ENCODE data around the gene CEP126.

Gene CEP126

GRCh38 chr11:101914738-101915426, at the start of gene CEP126:
Gene CEP126, plus strand, starts transcription at chr11:101915010. Its CDS starts 275 bp downstream, at chr11:101915285.
- H3K4me3 Mint-ChIP-seq, result peak within 1 kb of the TSS; percentile 98 to 99
- H3K27ac Mint-ChIP-seq, result peak within 1 kb of the TSS; percentile 97
- DNase-seq, result peak; percentile 94
- ATAC-seq (replicated peaks), result peak; percentile 95 to 97
- no peaks in the 10 kb centered on the region for H3K9me3 Mint-ChIP-seq
- H3K27me3 Mint-ChIP-seq, result peaks cover 13% of the 10 kb centered on the region in 2 donors
- peaks cover 18 to 19% of the 10 kb centered on the region in 2 donors for H3K4me1 Mint-ChIP-seq
- H3K36me3 Mint-ChIP-seq, result no peaks in the 10 kb centered on the region

GRCh38 chr11:101866619-101867491, 48.0 kb upstream of the CEP126 start:
- Mint-ChIP-seq H3K27ac (no peak overlapping the region), H3K4me1 (no peaks in the 10 kb centered on the region), H3K36me3 (no peaks in the 10 kb centered on the region), H3K9me3 (peaks cover 4 to 8% of the 10 kb centered on the region in 2 donors), H3K27me3 (peaks cover 13 to 18% of the 10 kb centered on the region in 2 donors), H3K4me3 (no peak overlapping the region)
- no peak for ATAC-seq (replicated peaks)
- no peak for DNase-seq

GRCh38 chr11:101867951-101868350, 46.9 kb upstream of the CEP126 start:
- Mint-ChIP-seq H3K27ac (no peak overlapping the region), H3K27me3 (peaks cover 4 to 18% of the 10 kb centered on the region in 2 donors), H3K4me3 (no peak overlapping the region), H3K9me3 (peaks cover 4 to 8% of the 10 kb centered on the region in 2 donors), H3K4me1 (no peaks in the 10 kb centered on the region), H3K36me3 (no peaks in the 10 kb centered on the region)
- DNase-seq (no peak), ATAC-seq (replicated peaks) (no peak)

GRCh38 chr11:101870510-101870909, 44.3 kb upstream of the CEP126 start:
- no peak for ATAC-seq (replicated peaks)
- peaks cover 9 to 13% of the 10 kb centered on the region in 2 donors for H3K27me3 Mint-ChIP-seq
- peaks cover 0 to under 1% of the 10 kb centered on the region in 2 donors for H3K9me3 Mint-ChIP-seq
- no peak for DNase-seq
- no peaks in the 10 kb centered on the region for H3K4me1 Mint-ChIP-seq
- H3K36me3 Mint-ChIP-seq, result no peaks in the 10 kb centered on the region
- H3K4me3 Mint-ChIP-seq, result no peak overlapping the region
- no peak overlapping the region for H3K27ac Mint-ChIP-seq

GRCh38 chr11:101872171-101872882, 42.5 kb upstream of the CEP126 start:
- ATAC-seq (replicated peaks) (no peak), DNase-seq (no peak)
- Mint-ChIP-seq H3K9me3 (peaks cover 0 to 3% of the 10 kb centered on the region in 2 donors), H3K27ac (no peak overlapping the region), H3K4me3 (no peak overlapping the region), H3K4me1 (no peaks in the 10 kb centered on the region), H3K27me3 (peaks cover 13 to 22% of the 10 kb centered on the region in 2 donors), H3K36me3 (no peaks in the 10 kb centered on the region)

GRCh38 chr11:101880222-101880621, 34.6 kb upstream of the CEP126 start:
- H3K4me3 Mint-ChIP-seq, result no peak overlapping the region
- H3K36me3 Mint-ChIP-seq, result no peaks in the 10 kb centered on the region
- H3K4me1 Mint-ChIP-seq, result no peaks in the 10 kb centered on the region
- DNase-seq, result no peak
- H3K27me3 Mint-ChIP-seq, result peaks cover 22 to 38% of the 10 kb centered on the region in 2 donors
- H3K27ac Mint-ChIP-seq, result no peak overlapping the region
- H3K9me3 Mint-ChIP-seq, result peaks cover 0 to 3% of the 10 kb centered on the region in 2 donors
- no peak for ATAC-seq (replicated peaks)

- no peaks in the 10 kb centered on the region for H3K4me1 Mint-ChIP-seq
- H3K9me3 Mint-ChIP-seq, result no peaks in the 10 kb centered on the region
- H3K27ac Mint-ChIP-seq, result no peak overlapping the region
- no peaks in the 10 kb centered on the region for H3K36me3 Mint-ChIP-seq
- H3K27me3 Mint-ChIP-seq, result peaks cover 18 to 35% of the 10 kb centered on the region in 2 donors
- DNase-seq (no peak), ATAC-seq (replicated peaks) (no peak)
- H3K4me3 Mint-ChIP-seq, result no peak overlapping the region
Measured at GRCh38 chr11:101881586-101881985, 33.2 kb upstream of the CEP126 start.

GRCh38 chr11:101885631-101886030, 29.2 kb upstream of the CEP126 start:
- no peak overlapping the region for H3K4me3 Mint-ChIP-seq
- H3K27ac Mint-ChIP-seq, result no peak overlapping the region
- H3K27me3 Mint-ChIP-seq, result peaks cover 30 to 46% of the 10 kb centered on the region in 2 donors
- peaks cover 0 to 1% of the 10 kb centered on the region in 2 donors for H3K4me1 Mint-ChIP-seq
- no peaks in the 10 kb centered on the region for H3K36me3 Mint-ChIP-seq
- ATAC-seq (replicated peaks) (no peak), DNase-seq (no peak)
- no peaks in the 10 kb centered on the region for H3K9me3 Mint-ChIP-seq

GRCh38 chr11:101889767-101890166, 25.0 kb upstream of the CEP126 start:
- no peak for DNase-seq
- Mint-ChIP-seq H3K27ac (no peak overlapping the region), H3K4me1 (peaks cover 0 to 1% of the 10 kb centered on the region in 2 donors), H3K36me3 (no peaks in the 10 kb centered on the region), H3K27me3 (peaks cover 24 to 38% of the 10 kb centered on the region in 2 donors), H3K9me3 (no peaks in the 10 kb centered on the region), H3K4me3 (no peak overlapping the region)
- no peak for ATAC-seq (replicated peaks)

- Mint-ChIP-seq H3K4me3 (no peak overlapping the region), H3K27me3 (peaks cover 25 to 29% of the 10 kb centered on the region in 2 donors), H3K27ac (no peak overlapping the region), H3K36me3 (no peaks in the 10 kb centered on the region), H3K4me1 (peaks cover 0 to 1% of the 10 kb centered on the region in 2 donors), H3K9me3 (peaks cover 0 to 4% of the 10 kb centered on the region in 2 donors)
- DNase-seq, result no peak
- no peak for ATAC-seq (replicated peaks)
Measured at GRCh38 chr11:101894505-101894904, 20.3 kb upstream of the CEP126 start.

GRCh38 chr11:101907815-101908214, 7.0 kb upstream of the CEP126 start:
- H3K9me3 Mint-ChIP-seq, result no peaks in the 10 kb centered on the region
- no peak overlapping the region for H3K27ac Mint-ChIP-seq
- ATAC-seq (replicated peaks), result no peak
- DNase-seq, result no peak
- H3K36me3 Mint-ChIP-seq, result no peaks in the 10 kb centered on the region
- H3K27me3 Mint-ChIP-seq, result peaks cover 30 to 34% of the 10 kb centered on the region in 2 donors
- no peak overlapping the region for H3K4me3 Mint-ChIP-seq
- H3K4me1 Mint-ChIP-seq, result no peaks in the 10 kb centered on the region

- DNase-seq, result no peak
- Mint-ChIP-seq H3K9me3 (no peaks in the 10 kb centered on the region), H3K27me3 (peaks cover 23 to 25% of the 10 kb centered on the region in 2 donors), H3K4me3 (no peak overlapping the region), H3K4me1 (no peaks in the 10 kb centered on the region), H3K27ac (no peak overlapping the region), H3K36me3 (no peaks in the 10 kb centered on the region)
- no peak for ATAC-seq (replicated peaks)
Measured at GRCh38 chr11:101909087-101909486, 5.7 kb upstream of the CEP126 start.

- no peaks in the 10 kb centered on the region for H3K9me3 Mint-ChIP-seq
- H3K4me1 Mint-ChIP-seq, result peaks cover 18 to 19% of the 10 kb centered on the region in 2 donors
- H3K27ac Mint-ChIP-seq, result no peak overlapping the region
- peaks cover 13 to 18% of the 10 kb centered on the region in 2 donors for H3K27me3 Mint-ChIP-seq
- H3K36me3 Mint-ChIP-seq, result no peaks in the 10 kb centered on the region
- ATAC-seq (replicated peaks) (no peak), DNase-seq (no peak)
- no peak overlapping the region for H3K4me3 Mint-ChIP-seq
Measured at GRCh38 chr11:101912823-101913284, 2.0 kb upstream of the CEP126 start.

- no peak overlapping the region for H3K27ac Mint-ChIP-seq
- H3K9me3 Mint-ChIP-seq, result no peaks in the 10 kb centered on the region
- DNase-seq, result no peak
- H3K4me3 Mint-ChIP-seq, result no peak overlapping the region
- no peak for ATAC-seq (replicated peaks)
- H3K4me1 Mint-ChIP-seq, result peaks cover 18 to 19% of the 10 kb centered on the region in 2 donors
- H3K36me3 Mint-ChIP-seq, result no peaks in the 10 kb centered on the region
- peaks cover 13 to 18% of the 10 kb centered on the region in 2 donors for H3K27me3 Mint-ChIP-seq
Measured at GRCh38 chr11:101913656-101914055, 1.2 kb upstream of the CEP126 start.

Measured in stimulated activated naive B cell treated with anti-CD40 and anti-IgM and Interleukin-4, amounts not matched to agents 10 μg/mL and 1 μg/mL and 100 μg/mL, for 72 hours (primary cell).